Eye (tissue), 1 donor: ENCODE results near the gene QSER1.
A peak's percentile ranks its signal among the peaks of the same experiment; 100 is the strongest.
"Not testable (repeated sequence)": the region's sequence is repeated elsewhere in the genome, so short reads cannot be mapped to it uniquely, and the experiment has no call there.

ENCODE experiments used
- DNase-seq: peaks from one replicate; pipeline ENCODE4 v3.0.0-alpha.2; 2015

Gene QSER1

DNA sequence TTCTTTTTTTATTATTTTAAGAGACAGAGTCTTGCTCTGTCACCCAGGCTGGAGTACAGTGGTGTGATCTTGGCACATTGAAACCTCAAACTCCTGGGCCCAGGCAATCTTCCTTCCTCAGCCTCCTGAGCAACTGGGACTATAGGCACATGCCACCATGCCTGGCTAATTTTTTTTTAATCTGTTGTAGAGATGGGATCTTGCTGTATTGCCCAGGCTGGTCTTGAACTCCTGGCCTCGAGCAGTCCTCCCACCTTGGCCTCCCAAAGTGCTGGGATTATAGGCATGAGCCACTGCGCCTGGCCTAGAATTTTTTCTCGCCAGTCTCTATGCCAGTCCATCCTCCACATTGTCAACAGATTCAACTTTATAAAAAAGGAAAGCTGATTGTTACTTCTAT is 44.7 kb downstream of the QSER1 start:
- not testable (repeated sequence) for DNase-seq

DNA sequence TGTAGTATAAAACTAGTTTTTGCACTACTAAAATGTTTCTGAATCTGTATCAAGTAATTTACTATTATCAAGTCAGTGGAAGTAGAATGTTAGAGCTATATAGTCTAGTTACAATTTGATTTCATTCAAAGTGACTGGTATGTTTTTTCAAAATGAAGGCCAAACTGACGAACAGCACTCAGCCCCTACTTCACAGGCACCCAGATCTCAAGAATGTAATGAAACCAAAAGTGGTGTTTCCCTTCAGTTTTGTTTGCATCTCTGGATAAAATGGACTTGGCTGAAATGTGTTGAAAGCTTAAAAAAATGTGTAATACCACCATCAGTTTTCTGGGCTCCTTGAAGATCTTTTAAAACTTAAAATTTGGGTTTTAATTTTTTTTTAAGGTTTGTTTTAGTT is 46.4 kb downstream of the QSER1 start:
- no peak for DNase-seq

DNA sequence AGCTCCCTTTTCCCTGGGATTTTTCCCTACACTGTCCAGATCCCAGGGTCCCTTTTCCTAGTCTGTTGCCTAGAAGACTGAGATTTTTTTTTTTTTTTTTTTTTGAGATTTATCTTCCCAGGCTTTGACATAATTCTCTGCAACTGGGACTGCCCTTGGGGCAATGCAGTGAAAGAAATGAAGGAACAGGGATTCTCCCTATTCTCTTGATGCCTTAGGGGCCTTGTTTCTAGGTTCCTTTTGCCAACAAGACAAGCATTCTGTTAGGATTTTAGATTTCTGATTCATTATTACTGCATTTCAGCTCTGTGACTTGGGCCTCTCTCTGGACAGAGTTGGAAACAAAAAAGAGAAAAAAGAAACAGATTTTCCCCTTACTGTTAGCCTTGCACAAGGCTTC is 47.3 kb downstream of the QSER1 start:
- DNase-seq = no peak

DNA sequence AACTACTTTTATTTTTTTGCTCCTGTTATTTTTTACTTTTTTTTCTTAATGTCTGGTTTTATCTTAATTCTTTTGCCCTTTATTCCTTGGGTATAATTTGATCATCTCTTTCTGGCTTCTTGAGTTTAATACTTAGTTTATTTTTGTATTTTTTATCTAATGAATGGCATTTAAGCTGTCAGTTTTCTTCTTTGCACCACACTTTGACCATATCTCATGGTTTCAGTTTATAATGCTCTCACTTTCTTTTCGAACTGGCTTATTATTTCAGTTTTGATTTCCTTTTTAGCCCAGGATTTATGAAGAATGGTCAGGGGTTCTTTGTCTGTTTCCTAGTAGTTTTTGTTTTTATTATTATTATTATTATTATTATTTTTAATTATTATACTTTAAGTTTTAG is 48.3 kb downstream of the QSER1 start:
- DNase-seq = no peak

DNA sequence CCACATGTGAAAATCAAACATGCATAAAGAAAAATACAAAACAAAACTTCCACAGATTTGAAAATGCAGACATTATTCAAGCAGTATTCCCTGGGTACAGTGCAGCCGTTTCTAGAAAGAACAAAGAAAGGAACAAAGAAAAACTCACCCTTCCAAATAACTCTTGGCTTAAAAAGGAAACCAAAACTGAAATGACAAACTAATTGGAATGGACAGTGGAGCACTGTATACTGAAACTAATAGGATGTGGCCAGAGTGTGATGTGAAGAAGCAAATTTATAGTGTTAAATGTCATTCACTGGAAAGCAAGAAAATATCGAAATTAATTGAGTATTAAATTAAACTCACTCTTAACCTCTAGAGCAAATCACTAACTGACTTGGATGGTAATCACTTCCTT is 55.4 kb downstream of the QSER1 start:
- DNase-seq = no peak

DNA sequence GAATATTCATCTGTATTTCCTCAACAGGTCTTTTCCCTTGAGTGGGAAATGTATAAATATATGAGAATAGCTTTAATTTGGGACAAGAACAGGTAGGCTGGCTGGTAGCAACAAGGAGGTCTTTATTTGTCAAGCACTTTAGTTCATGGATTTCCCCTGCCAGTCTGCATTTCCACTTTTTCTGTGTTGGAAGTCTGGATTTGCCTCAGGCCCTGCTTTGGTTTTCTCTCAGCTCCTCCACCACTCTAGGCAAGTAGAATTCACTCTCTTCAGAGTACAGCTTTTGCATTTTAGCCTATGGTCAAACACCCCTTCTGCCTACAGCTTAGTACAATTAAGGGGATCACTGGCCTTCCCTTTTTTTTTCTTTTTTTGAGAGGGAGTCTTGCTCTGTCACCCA is 57.1 kb downstream of the QSER1 start:
- no peak for DNase-seq

DNA sequence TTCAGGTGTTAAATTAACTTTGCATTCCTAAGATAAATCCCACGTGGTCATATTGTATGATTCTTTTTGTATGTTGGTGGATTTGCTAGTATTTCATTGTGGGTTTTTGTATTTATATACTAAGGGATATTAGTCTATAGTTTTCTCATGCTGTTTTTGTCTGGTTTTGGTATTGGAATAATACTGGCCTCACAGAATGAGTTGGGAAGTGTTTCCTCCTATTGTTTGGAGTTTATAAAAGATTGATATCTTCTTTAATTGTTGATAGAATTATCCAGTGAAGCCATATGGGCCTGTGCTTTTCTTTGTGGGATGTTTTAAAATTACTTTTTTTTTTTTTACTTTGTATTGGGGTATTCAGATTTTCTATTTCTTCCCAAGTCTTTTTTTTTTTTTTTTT is 59.8 kb downstream of the QSER1 start:
- no peak for DNase-seq

DNA sequence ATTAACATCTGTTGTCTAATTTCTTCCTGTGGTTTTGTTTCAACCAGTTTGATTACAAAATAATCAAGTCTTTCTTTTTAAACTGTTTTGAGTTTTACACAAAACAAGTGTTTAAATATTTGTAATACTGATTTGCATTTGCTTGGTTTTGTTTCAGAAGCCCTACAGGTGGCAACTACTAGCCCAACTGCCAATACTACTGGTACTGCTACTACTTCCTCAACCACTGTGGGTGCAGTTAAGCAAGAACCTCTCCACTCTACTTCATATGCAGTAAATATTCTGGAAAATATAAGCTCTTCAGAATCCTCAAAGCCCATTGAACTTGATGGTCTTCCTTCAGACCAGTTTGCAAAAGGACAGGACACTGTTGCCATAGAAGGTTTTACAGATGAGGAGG is 61.1 kb downstream of the QSER1 start:
- no peak for DNase-seq

DNA sequence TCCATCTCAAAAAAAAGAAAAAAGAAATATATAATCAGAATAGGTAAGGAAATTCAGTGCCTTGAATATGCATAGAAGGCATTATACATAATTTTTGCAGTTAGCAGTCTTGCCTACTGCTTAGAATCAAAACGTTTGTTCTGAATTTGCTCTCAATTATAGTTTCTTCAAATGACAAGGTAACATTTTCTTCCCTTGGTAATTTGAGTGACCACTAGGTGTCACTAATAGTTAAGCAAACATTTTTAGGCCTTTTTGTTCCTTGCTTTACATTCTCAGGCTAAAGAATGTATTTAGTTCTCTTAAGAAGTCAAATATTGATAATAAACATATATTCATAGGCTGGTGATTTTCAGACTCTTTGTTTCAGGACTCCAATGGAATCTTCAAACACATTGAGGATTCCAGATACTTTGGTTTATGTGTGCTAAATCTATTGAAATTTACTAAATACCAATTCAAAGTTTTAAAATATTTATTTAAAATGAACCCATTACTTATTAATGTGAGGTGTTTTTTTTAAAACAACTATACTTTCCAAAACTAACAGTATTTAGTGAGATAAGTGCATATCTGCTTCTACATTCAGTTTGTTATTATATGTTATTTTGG is 68.0 kb downstream of the QSER1 start:
- DNase-seq = peak; percentile 77

DNA sequence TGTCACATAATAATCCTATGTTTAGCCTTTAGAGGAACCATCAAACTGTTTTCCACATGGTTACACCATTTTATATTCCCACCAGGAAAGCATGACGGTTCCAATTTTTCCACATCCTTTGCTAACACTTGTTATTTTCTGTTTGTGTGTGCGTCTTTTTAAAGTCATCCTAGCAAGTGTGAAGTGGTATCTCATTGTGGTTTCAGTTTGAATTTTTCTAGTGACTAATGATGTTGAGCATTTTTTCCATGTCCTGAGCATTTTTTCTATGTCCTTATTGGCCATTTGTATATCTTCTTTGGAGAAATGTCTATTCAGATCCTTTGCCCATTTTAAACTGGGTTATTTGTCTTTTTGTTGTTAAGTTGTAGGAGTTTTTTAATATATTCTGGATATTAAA is 69.4 kb downstream of the QSER1 start:
- DNase-seq = no peak

DNA sequence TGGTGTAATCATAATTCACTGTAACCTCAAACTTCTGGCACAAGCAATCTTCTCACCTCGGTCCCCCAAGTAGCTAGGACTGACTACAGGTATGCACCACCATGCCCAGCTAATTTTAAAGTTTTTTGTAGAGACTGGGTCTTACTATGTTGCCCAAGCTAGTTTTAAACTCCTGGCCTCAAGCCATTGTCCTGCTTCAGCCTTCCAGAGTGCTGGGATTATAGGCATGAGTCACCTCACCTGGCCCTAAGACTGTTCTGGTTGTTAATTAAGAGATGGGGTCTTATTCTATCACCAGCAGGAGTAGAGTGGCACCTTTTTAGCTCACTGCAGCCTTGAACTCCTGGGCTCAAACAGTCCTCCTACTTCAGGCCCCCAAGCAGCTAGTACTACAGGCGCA is 71.1 kb downstream of the QSER1 start:
- DNase-seq = no peak

DNA sequence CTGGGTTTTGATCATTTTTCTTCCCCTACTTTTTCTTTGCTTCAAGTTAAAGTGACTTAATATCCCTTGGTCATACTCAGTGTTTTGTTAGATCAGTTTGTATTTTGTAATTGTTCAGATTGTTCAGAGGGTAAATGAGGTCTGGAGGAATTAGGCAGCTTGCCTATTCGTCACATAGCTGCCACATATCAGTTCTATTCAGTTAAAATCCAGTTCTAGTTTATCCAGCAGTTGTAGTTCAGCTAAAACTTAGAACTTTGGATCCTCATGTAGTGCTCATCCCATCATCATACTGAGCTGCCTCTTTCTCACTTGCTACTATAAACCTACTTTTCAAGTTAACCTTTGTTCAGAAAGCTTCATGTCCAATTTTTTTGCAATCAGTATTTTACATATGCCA is 75.9 kb downstream of the QSER1 start:
- no peak for DNase-seq

DNA sequence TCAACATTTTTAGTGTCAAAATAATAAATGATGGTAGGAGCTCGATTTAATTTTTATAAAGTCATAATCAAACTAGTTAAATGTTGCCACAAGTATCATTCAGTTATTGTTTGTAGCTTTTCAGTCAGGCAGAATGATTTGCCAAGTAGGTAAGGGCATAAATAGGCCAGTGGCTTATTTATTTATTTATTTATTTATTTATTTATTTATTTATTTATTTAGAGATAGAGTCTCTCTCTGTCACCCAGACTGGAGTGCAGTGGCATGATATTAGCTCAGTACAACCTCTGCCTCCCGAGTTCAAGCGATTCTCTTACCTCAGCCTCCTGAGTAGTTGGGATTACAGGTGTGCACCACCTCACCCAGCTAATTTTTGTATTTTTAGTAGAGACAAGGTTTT is 79.6 kb downstream of the QSER1 start:
- DNase-seq = not testable (repeated sequence)

DNA sequence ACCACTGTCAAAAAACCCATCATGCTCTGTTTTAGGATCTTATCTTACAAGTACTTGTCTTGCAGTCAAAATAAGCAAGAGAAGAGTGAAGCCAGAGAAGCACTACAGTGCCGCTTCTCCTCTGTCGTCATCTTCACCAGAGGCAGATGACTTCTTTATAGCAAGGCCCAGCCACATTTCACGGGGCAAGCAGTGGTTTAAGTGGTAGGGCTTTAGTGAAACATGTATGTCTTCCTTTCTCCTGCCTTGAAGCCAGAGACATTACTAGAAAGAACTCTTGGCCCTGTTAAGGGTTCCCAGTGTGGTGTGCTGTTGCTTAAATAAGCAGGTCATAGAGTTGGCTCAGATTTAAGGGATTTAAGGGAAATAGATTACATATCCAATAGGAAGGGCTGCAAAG is 80.2 kb downstream of the QSER1 start:
- no peak for DNase-seq

DNA sequence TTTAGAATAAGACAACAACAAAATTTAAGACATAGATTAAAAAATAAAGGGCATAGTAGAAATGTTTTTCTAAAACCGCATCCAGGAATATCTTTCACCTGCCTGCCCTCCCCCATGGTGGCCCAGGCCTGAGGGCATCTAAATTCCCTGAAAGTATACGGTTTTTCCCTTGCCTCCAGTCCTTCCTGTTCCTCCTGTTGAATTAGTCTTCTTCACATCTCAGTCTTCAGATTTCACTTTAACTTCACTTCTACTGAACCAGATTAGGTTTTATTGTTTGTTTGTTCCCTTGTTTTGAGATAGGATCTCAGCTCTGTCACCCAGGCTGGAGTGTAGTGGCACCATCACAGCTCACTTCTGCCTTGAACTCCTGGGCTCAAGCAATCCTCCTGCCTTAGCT is 90.0 kb downstream of the QSER1 start:
- DNase-seq = no peak

DNA sequence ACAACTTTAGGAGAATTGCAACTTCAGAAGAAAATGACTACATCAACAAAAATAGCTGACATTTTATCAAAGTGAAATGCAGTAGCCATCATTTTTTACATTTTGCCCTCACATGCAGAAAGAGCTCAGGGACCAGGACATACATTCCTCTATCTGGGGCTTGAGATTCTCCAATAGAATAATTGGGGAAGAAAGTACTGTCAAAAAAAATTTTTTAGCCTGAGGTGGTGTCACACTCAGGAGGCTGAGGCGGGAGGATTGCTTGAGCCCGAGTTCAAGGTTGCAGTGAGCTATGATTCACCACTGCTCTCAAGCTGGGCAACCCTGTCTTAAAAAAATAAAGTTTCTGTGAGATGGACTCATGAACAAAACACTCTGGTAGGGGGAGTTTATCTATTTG is 90.9 kb downstream of the QSER1 start:
- no peak for DNase-seq

DNA sequence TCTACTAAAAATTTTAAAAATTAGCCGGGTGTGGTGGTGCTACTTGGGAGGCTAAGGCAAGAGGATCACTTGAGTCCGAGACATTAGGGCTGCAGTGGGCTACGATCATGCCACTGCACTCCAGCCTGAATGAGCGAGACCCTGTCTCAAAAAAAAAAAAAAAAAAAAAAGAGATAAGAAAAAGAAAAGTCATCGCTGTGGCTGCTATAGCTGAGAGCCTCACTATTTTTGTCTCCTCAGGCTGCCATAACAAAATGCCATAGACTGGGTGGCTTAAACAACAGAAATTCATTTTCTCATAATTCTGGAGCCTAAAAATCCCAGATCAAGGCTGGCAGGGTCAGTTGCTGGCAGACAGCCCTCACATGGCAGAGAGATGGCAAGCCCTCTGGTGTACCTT is 93.0 kb downstream of the QSER1 start:
- DNase-seq = no peak

DNA sequence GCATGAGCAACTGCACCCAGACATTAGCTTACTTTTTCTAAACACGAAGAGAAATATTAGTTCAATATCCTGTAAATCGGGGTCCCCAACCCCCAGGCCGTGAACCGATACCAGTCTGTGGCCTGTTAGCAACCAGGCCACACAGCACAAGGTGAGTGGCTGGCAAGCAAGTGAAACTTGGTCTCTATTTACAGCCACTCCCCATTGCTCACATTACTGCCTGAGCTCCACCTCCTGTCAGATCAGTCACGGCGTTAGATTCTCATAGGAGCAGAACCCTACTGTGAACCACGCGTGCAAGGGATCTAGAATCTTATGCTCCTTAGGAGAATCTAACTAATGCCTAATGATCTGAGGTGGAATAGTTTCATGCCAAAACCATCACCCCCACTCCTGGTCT is 95.2 kb downstream of the QSER1 start:
- no peak for DNase-seq

DNA sequence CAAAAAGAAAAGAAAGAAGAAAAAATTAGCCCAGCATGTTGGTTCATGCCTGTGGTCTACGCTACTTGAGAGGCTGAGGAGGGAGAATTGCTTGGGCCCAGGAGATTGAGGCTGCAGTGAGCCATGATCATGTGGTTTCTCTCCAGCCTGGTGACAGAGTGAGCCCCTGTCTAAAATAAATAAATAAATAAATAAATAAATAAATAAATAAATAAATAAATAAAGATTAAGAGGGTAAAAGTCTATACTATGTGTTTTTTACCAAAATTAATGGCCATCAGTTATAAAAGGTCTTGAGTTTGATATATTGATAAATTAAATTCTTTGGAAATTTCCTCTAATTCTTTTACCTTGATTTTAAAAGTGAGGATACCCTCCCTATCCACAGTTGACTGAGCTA is 97.9 kb downstream of the QSER1 start:
- no peak for DNase-seq

DNA sequence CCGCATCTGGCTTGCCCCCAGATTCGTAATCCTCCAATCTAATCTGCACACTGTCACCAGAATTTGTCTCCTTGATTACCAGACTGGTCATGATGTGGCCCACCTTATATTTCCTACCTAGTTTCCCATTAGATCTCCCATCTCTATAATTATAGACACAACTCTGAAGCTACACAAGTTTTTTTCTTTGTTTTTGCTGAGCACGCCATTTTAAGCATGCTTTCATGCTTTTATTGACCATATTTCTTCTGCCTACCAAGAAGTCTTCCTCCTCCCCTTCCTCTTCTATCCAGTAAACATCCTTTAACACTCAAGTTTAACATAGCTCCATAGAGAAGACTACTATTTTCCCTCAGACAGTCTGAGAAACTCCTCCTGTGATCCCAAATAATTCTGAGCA is 98.8 kb downstream of the QSER1 start:
- no peak for DNase-seq

DNA sequence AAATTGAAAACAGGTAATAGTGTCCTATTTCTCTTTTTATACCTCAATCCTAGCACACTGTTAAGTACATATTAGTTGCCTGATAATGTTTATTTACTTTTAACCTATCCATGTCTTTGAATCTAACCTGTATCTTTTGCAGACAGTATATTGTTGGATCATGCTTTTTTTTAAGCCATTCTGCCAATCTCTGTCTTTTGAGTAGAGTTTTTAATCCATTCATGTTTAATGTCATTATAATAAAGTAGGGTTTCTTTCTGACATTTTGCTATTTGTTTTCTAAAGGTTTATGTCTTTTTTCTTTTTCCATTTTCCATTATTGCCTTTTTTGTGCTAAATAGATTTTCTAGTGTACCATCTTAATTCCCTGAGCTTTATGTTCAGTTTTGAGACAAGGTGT is 99.3 kb downstream of the QSER1 start:
- no peak for DNase-seq

DNA sequence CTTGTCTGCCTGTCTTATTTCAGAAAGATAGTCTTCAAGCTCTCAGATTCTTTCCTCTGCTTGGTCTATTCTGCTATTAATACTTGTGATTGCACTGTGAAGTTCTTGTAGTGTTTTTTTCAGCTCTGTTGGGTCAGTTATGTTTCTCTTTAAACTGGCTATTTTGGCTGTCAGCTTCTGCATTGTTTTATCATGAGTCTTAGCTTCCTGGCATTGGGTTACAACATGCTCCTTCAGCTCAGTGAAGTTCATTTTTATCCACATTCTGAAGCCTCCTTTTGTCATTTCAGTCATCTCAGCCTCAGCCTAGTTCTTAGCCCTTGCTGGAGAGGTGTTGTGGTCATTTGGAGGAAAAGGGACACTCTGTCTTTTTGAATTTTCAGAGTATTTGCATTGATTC is 107.6 kb downstream of the QSER1 start:
- no peak for DNase-seq

DNA sequence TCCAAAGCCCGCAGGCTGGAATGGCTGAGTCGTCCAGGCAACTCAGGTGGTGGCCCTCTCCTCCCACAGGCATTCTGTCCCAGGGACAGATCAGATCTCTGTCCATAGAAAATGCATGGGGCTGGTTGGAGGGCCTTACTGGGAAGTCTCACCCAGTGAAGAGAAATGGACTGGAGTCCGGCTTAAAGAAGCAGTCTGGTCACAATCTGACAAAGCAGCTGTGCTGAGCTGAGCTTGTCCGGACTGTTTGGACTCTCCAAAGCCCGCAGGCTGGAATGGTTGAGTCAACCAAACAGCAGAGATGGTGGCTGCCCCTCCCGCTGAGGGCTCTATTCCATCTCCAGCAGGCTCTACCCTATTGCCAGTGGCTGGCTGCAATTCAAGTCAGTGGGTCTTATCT is 108.7 kb downstream of the QSER1 start:
- DNase-seq = no peak

DNA sequence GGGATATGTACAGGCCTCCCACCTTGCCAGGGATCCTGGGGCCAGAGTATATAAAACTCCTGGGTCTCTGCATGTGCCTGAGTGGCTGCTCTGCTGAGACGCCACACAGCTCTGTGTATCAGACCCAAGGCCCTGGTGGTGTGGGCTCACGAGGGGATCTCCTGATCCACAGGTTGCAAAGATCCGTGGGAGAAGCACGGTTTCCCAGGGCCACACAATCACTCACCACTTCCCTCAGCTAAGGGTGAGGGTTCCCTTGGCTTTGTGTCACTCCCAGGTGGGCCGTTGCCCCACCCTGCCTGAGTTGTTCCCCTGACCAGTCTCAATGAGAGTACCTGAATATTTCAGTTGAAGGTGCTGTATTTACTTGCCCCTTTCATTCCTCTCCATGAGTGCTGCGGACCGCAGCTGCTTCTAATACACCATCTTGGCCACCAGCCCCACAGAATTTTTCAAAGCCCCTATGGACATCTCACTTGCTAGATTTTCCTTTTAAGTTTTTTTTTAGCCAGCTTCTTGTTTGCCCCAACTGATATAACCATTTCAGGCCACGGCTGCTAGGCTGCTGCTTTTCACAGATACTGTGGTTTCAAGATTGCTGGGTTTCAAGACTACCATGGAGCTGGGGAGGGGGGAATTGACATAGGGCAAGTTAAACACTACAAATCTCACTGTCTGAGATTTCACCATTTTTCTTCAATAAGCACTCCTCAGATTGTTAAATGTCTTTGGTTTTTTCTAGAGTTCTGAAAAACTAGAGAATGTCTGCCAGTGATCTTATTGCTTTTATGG is 109.3 kb downstream of the QSER1 start:
- DNase-seq = no peak

DNA sequence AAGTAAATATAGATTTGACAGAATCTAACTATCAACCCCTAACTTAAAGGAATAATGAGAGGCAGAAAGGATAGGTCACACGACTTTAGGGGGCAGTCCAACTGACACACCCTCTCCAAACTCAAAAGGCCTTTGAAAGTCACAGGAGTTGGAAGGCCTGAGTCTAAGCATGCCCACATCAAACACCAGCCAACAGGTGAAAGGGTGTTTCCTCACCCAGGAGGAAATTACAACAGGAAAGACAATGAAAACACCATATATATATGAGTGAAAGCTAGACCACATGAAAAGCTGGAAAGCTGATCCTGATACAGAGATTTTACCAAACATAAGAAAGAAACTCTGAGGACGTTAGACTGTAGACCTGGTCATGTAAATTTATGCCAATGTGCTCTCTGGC is 112.6 kb downstream of the QSER1 start:
- DNase-seq = no peak
